Activated CD4-positive, CD25-positive, alpha-beta regulatory T cell treated with anti-CD3 and anti-CD28 coated beads, Interleukin-2, amount 50 U/mL, for 72 hours (primary cell): Measurements from ENCODE around the gene ZACN.

Experiments used
- DNase-seq: peaks from one replicate; pipeline ENCODE4 v3.0.0; 2021

ZACN gene

GRCh38 chr17:76082326-76083251 is 3.6 kb downstream of the ZACN start:
- DNase-seq: no peak

DNA sequence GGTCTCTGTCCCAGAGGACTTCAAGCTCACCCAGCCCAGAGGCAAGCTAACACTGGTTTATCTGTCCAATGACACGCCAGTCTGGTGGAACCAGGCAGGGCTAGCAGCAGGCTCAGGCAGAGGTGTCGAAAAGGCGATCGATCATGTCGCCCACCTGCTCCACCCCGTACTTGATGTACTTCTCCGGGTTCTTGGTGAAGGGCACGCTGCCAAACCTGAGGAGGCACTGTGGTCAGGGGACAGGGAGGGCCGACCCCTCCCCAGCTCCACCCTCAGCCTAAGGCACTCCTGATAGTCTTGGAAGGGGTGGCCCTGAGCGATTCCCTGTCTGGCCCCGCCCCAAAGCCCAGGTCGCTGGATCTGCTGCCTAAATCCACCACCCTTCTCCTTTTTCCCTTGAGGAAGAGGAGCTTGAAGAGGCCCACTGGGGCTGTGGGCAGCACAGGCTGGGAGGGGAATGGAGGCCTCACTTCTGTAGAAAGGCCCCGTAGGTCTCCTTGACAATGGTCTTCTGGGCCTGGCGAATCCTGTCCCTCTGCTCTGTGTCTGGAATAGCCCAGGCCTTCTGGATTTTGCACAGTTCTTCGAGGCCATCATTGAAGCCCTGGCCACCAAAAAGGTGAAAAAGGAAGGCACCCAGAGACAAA is 4.7 kb downstream of the ZACN start:
- no peak for DNase-seq

GRCh38 chr17:76085066-76085730 is 6.2 kb downstream of the ZACN start:
- DNase-seq: no peak

- no peak for DNase-seq
These were observed 6.9 kb downstream of the ZACN start for GRCh38 chr17:76085731-76086366.

- DNase-seq: no peak
These were observed 7.4 kb downstream of the ZACN start for GRCh38 chr17:76086384-76086783.

DNA sequence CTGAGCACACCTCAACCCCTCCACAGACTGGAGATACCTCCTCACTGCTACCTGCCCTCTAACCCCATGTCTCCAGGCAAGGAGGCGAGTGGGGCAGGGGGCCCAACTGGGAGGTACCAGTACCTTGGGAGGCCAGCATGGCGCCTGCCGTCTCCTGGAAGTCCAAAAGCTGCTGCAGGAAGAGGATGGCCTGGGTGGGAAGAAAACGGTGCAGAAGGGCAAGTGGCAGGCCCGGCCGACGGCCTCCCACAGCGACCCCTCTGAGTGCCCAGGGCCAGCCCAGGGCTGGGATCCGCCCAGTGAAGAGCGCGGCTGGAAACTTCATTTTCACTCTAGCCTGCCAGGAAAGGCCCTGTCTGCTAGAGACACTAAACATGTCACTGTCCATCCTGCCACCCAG is 8.5 kb downstream of the ZACN start:
- no peak for DNase-seq

- no peak for DNase-seq
These were observed 9.3 kb downstream of the ZACN start for GRCh38 chr17:76088041-76088867.

DNA sequence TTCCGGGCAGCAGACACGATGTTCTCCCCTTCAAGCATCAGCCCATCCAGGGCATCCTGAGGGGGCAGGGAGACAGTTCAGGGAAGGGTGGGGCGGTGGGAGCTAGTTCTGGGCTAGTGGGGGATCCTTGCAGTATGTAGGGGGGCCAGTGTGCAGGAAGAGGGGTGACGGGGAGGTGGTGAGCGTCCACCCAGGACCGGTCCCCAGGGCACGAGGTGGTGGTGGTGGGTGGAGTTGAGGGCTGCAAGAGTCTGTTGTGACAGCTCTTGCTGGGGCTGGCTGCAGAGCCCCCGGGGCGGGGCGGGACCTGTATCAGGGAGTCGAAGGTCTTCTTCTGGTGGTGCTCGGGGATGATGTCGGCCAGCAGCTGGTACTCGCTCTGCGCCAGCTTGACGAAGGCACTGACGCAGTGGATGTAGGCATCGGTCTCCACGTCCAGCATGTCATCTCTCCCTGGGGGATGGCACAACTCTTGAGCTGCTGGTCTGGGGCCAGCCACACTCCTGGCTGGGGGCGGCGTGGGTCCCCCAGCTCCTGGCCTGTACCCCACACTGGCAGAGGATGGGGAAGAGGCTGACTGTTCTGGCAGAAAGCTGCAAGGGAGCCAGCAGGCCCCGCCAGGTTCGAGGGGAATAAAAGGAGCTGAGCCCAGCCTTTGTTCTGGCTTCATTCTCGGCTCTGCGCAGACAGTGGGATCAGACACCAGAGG is 10.0 kb downstream of the ZACN start:
- no peak for DNase-seq

DNA sequence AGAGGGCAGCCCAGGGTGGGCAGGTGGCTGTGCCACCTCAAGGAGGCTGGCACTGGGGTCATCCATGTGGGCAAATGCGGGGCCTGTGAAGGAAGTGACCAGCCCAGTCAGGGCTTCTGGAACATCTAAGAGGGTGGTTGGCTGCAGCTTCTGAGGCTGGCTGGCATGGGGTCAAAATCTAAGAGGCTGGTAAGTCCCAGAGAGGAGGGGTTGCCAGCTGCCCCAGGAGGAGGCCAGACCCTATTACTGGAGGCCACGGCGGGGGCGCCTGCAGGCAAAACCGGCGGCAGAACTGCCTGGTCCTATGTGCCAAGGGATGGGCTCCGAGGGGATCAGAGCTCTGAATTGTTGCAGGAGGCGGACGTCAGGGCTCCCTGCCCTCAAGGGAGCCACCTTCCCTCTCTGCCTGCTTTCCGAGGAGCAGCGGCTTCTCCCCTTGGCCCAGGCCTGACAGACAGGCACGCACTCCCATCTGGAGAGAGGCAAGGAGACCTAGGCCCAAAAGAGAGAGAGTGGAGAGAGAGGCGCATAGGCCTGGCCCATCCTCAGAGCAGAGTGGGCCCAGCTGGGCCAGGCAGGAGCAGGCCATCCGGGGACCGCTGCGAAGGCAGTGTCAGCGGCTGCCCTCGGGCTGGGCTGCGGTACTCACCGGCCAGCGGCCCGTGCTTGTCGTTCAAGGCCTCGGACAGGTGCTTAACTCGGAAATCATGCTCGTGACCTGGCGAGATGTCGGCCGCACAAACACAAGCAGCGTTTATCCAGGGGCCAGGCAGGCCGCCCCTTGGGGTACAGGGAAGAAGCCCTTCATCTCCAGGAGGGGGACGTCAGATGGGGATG is 10.9 kb downstream of the ZACN start:
- no peak for DNase-seq

- DNase-seq: no peak
These were observed 11.6 kb downstream of the ZACN start for GRCh38 chr17:76090517-76091129.

GRCh38 chr17:76091526-76092286 is 12.7 kb downstream of the ZACN start:
- no peak for DNase-seq

GRCh38 chr17:76092526-76093413 is 13.8 kb downstream of the ZACN start:
- DNase-seq: no peak

DNA sequence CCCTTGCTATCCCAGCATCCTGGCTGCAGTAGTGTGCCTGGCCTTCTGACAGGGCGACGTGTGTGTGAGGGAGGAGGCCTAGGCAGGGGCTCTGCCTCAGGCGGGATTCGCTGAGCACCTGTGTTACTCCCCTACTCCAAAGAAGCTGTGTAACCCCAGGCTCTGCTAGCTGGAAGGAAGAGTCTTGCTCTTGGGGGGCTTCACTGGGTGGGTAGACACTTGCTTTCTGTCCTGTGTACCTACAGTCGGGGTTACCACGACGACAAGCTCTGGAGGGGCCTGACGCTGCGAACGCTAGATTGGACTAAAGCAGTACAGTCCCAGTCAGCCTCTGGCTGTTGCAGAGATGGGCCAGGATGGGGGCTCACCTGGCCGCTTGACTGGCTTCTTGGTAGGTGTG is 15.1 kb downstream of the ZACN start:
- DNase-seq: no peak

DNA sequence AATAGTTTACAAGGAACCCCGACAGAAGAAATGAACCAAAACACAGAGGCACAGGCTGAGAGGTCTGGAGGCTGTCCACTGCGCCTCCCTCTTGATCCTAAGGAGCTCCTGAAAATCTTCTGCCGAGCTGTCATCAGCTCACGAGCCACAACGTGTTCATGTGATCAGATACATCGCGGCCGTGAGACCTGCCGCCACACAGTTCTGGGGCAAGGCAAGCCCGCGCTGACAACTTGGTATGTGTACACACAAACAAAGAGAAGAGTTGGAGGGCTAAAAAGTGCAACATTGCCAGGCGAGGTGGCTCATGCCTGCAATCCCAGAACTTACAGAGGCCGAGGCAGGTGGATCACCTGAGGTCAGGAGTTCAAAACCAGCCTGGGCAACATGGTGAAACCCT is 17.0 kb downstream of the ZACN start:
- no peak for DNase-seq

DNA sequence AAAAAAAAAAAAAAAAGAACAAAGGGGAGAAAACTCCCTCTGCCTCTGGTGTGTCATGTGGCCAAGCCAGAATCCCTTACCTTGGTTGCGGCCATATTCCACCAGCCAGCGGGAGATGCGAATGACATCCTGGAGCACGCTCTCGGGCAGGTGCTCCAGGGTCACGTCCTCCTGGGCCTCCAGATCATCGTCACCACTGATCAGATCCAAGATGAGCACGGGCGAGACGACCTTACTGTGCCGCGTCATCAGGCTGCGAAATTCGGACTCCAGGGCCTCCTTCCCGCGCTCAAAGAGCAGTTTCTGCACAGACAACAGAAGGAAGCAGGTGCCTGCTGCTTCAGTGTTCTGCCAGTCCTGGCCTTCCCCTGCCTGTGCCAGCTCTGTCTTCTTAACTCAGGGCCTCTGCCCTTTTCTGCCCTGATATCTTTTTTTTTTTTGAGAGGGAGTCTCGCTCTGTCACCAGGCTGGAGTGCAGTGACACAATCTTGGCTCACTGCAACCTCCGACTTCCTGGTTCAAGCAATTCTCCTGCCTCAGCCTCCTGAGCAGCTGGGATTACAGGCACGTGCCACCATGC is 18.8 kb downstream of the ZACN start:
- DNase-seq: no peak

DNA sequence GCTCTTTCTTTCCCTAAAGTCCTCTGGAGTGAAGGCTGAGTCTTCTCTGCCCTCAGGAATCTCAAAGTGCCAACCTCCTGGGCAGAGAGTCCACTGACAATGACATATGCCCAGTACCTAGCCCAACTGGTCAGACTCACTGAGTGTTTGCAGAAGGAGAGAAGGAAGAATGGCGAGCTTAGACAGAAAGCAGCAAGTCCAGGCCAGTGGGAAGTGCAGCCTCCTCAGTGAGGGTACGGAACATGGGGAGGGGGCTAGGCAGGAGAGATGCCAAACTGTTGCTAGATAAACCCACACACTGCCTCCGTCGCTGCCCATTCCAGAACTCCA is 23.9 kb downstream of the ZACN start:
- no peak for DNase-seq

DNA sequence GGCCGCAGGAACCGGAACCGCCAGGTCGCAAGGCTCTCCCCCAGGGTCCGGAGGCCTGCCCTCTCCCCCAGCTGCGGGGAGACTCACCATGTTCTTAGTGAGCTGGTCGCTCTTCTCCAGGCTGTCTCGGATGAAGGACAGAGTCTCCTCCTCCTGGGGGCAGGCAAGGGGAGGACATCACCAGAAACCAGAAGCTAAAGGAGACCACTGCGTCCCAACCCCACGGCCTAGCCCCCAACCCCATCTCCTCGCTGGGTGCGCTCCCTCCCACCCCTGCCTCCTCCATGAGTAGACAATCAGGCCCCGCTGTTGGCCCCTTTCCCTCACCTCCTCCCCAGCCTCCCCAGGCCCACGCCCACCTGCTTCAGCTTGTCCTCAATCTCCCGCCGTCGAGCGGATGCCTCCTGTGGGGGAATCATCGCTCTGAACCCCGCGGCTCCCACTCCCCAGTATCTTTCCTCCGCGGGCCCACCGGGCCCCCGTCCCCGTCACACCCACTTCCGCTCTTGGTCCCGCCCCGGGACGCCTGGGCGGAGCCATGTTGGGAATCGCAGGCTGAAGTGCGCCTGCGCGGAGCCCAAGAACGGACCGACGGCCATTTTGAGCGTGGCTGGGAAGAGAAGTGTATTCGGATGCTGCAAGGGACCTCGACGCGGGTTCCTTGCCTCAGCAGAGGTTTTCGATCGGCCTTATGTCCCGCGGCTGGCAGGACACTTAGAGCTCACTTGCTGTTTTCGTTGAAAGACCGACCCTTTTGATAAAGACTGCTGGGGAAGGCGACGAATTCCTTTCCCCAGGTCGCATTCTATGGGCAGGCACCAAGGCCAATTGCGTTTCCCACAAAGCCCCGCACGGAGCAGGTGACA is 24.5 kb downstream of the ZACN start, which contains the start of gene EXOC7:
Gene EXOC7 (minus strand): TSS at position 514 of the 866 bp plus-strand sequence. CDS start 95 bp downstream, at position 419.
- peak; percentile 96 for DNase-seq
